Activated CD8-positive, alpha-beta memory T cell treated with anti-CD3 and anti-CD28 coated beads for 4 hours (primary cell): ENCODE data around the gene WTAP.

ENCODE experiments used
- DNase-seq, 2 donors: peaks; one replicate each; pipeline ENCODE4 v3.0.0-alpha.2; 2020; ENCODE audit warnings: low read depth in 2 of 2

WTAP gene

DNA sequence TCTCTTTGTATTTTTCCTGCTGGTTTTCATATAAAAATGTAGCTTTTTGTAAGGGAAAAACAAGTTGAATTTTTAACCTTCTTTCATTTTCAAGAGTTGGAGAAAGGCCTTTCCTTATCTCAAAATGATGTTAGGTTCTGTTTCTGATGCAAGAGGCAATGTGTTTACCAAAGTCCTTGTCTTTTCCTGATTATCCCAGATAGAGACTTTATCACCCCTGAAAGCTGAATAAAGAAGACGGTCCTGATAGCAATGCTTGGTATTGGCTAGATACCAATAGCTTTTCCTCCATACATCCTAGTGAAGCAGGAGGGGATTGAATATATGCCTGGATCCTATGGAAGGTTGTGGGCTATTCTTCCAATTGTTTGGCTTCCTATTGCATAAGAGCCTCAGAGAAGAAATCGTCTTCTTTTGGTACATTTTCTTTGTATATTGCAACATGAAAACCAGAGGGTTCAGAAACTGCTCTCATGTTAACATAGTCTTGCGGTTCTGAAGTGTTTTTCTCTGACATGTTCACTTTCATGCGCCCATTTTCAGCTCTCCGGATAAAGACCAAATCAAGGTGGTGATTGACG is 78.2 kb downstream of the WTAP start:
- no peak for DNase-seq
